Measurements from ENCODE around the gene ULK4.
"Not testable (repeated sequence)": the region's sequence is repeated elsewhere in the genome, so short reads cannot be mapped to it uniquely, and the experiment has no call there.

The ULK4 gene

DNA sequence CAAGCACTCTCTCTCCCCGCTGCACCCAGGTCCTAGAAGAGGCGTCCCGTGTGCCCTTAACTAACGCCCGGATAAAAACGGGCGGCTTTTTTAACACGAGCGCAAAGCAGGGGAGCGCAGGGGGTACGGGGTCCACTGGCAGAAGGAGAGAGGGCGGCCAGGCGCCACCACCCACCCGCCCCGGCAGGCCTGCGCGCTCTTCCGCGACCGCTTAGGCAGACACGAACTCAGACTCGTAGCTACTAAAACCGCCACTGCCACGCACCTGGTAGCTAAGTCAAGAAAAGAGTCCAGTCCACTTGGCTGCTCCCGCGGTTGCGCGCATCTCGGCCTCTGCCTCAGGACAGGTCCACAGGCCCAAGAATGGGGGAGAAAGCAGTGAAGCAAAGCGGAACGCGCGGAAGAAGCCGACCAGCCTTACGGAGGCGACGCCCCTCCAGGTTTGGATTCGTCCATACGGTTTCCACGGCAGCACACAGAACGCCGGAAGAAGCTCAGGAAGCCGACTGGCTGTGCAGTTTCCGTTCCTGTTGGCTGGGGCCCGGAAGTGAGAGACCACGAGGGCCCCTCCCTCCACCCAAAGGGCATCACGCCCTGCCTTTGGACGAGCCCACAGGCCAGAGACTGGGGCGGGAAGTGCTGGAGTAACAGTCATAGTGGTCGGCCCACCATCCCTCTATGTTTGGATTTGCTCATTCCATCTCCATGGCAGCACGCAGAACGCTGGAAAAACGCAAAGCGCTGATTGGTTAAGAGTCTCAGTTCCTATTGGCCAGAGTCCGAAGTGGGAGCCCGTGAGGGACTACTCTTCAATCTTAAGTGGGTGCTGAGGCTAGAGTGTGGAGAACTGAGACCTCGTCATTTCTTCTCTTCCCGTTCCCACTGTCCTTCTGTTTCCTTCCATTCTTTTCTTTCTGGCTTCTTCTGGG is at the start of gene ULK4:
Gene ULK4 (minus strand): TSS at position 353 of the 929 bp plus-strand sequence. CDS start 7,344 bp downstream, outside the sequence.
- H3K27me3 Mint-ChIP-seq: no peaks in the 10 kb centered on the region
- H3K4me3 Mint-ChIP-seq: peak within 1 kb of the TSS; percentile 100
- H3K36me3 Mint-ChIP-seq: no peaks in the 10 kb centered on the region
- no peaks in the 10 kb centered on the region for H3K9me3 Mint-ChIP-seq
- peak within 1 kb of the TSS; percentile 99 for H3K27ac Mint-ChIP-seq
- peaks cover 14% of the 10 kb centered on the region for H3K4me1 Mint-ChIP-seq

DNA sequence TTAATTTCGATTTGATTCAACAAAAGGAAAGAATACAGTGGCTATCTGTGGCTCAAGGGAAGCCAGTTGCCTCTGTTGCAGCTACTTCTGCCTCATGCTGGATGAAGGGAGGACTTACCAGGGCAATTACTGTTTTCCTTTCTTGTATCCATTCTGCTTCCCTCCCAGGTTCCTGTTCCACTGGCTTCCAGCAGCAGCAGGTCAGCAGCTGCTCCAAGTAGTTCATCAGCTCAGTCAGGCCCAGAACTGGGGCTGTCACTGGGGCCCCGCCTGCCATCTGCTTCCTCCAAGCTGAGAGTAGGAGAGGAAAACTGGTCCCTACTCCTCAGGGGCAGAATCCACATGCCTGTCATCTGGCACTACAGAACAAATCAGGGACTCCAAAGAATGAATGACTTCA is 48.6 kb upstream of the ULK4 start:
- Mint-ChIP-seq H3K36me3 (no peaks in the 10 kb centered on the region), H3K27me3 (no peaks in the 10 kb centered on the region), H3K27ac (no peak overlapping the region), H3K4me1 (peaks cover 30% of the 10 kb centered on the region), H3K4me3 (no peak overlapping the region), H3K9me3 (no peaks in the 10 kb centered on the region)

DNA sequence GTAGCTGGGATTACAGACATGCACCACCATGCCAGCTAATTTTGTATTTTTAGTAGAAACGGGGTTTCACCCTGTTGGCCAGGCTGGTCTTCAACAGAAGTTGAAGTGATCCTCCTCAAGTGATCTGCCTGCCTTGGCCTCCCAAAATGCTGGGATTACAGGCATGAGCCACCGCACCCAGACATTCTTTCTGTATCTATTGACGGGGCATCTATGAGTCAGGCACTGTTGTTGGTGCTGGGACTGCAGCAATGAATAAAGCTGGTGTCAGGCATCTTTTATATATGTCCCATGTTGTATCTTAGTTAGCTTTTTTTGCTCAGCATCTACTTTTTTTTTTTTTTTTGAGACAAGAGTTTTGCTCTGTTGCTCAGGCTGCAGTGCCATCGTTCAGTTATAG is 47.6 kb upstream of the ULK4 start:
- H3K4me3 Mint-ChIP-seq: no peak overlapping the region
- H3K4me1 Mint-ChIP-seq: peaks cover 20% of the 10 kb centered on the region
- no peak overlapping the region for H3K27ac Mint-ChIP-seq
- H3K36me3 Mint-ChIP-seq: no peaks in the 10 kb centered on the region
- no peaks in the 10 kb centered on the region for H3K9me3 Mint-ChIP-seq
- H3K27me3 Mint-ChIP-seq: no peaks in the 10 kb centered on the region

DNA sequence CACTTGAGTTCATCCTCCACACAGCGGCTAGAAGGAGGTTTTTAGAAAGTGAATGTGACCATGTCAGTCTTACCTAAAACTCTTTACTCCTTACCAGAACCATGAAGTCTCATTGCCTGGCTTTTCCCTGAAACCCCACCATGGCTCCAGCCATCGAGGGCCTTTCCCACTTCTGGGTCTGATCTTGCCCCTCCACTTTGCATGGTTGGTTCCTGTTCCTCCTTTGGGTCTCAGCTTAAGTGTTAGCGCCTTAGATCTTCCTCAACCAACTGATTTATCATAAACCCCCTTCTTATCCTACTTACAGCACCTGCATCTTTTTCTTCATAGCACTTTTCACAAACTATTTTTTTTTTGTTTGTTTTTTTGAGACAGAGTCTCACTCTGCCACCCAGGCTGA is 45.9 kb upstream of the ULK4 start:
- H3K4me3 Mint-ChIP-seq: no peak overlapping the region
- H3K36me3 Mint-ChIP-seq: no peaks in the 10 kb centered on the region
- no peak overlapping the region for H3K27ac Mint-ChIP-seq
- peaks cover 13% of the 10 kb centered on the region for H3K4me1 Mint-ChIP-seq
- H3K27me3 Mint-ChIP-seq: no peaks in the 10 kb centered on the region
- H3K9me3 Mint-ChIP-seq: no peaks in the 10 kb centered on the region

DNA sequence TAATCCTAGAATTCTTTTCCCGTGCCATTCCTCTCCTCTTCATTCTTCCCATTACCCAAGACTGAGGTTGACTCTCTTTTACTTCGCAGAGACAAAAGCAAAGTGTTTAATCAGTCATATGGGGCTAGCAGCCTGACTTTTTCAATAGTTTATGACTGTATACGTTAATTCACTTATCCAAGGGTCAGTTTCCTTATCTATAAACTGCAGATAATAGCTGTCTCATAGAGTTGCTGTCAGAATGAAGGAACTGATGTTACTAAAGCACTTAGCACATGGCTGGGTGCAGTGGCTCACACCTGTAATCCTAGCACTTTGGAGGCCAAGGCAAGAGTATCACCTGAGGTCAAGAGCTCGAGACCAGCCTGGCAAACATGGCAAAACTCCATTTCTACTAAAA is 43.5 kb upstream of the ULK4 start:
- Mint-ChIP-seq H3K4me3 (no peak overlapping the region), H3K27me3 (no peaks in the 10 kb centered on the region), H3K36me3 (peaks cover 2% of the 10 kb centered on the region), H3K4me1 (no peaks in the 10 kb centered on the region), H3K9me3 (peaks cover 6% of the 10 kb centered on the region), H3K27ac (no peak overlapping the region)

DNA sequence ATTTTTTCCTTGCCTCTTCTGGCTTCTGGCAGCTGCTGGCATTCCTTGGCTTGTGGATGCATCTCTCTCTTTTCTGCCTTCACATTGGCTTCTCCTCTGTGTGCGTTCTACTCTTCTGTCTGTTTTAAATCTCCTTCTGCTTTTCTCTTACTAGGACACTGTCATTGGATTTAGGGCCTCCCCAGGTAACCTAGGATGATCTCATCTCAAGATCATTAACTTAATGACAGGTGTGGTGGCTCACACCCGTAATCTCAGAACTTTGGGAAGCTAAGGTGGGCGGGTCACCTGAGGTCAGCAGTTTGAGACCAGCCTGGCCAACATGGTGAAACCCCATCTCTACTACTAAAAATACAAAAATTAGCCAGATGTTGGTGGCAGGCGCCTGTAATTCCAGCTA is 40.9 kb upstream of the ULK4 start:
- Mint-ChIP-seq H3K27ac (no peak overlapping the region), H3K36me3 (peaks cover 2% of the 10 kb centered on the region), H3K27me3 (no peaks in the 10 kb centered on the region), H3K9me3 (peaks cover 6% of the 10 kb centered on the region), H3K4me1 (no peaks in the 10 kb centered on the region), H3K4me3 (no peak overlapping the region)

DNA sequence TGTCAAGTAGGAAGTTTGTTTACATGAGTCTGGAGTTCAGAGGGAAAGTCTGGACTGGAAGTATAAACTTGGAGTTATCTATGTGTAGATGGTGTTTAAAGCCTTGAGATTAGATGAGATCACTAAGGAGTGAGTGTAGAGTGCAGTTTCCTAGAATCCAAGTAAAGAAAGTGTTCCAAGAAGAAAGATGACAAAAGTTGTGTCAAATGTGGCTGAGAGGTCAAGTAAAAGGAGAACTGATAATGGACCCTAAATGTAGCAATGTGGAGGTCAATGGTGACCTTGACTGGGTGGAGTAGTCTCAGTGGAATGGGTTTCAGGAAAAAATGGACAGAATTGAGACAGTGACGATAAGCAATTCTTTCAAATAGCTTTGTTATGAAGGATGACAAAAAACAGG is 39.9 kb upstream of the ULK4 start:
- Mint-ChIP-seq H3K4me1 (no peaks in the 10 kb centered on the region), H3K9me3 (peaks cover 6% of the 10 kb centered on the region), H3K27ac (no peak overlapping the region), H3K4me3 (no peak overlapping the region), H3K36me3 (peaks cover 2% of the 10 kb centered on the region), H3K27me3 (no peaks in the 10 kb centered on the region)

DNA sequence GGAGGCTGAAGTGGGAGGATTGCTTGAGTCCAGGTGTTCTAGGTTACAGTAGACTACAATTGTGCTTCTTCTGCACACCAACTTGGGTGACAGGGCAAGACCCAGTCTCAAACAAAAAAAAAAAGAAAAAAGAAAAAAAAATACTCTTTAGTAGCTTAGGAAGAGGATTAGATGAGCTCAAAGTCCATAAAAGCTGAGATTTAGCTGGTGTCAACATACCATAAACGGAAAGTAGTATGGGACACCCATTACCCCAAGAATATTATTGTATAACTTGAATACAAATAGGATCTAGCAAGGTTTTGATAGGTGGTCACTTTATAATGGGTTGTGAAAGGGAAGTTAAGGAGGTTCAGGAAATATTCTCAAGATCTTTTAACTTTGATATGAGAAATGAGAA is 38.0 kb upstream of the ULK4 start:
- peaks cover 6% of the 10 kb centered on the region for H3K9me3 Mint-ChIP-seq
- no peaks in the 10 kb centered on the region for H3K4me1 Mint-ChIP-seq
- H3K4me3 Mint-ChIP-seq: no peak overlapping the region
- H3K27me3 Mint-ChIP-seq: no peaks in the 10 kb centered on the region
- H3K36me3 Mint-ChIP-seq: peaks cover 2% of the 10 kb centered on the region
- H3K27ac Mint-ChIP-seq: no peak overlapping the region

DNA sequence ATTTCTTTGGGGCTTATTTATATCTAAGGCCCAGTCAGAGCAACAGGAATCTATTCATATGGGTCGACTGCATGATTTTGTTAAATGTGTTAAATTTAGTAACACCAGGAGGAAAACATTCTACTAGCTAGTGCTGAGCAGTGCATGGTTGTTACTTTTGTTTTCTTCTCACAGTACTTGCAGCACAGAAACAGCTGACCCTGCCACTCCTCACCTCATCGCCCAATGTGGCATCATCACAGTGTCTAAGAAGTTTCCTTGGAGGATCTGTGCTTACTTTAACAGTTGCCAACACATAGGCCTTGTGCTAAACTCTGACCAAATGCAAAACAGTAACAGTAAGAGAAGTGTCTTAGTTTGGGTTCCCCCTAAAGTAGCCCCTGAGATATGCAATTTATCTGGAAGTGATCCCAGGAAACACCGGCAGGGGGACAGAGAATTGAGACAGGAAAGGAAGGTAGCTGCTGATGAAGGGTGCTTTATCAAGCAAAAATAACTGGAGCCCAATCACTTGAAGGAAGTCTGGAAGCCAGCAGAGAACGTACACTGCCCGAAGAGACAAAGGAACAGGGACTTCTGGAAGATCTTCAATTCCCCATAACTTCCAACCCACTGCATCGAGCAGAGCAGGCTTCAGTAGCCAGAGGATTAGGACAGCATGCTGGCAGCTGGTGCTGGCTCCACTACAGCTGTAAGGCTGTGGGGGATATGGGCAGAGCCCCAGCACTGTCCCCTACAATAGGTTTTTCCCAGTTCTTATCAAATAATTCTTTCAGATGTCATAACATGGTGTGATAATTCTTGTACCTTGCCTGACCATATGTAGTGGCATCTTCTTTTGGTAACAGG is 36.0 kb upstream of the ULK4 start:
- Mint-ChIP-seq H3K9me3 (peaks cover 6% of the 10 kb centered on the region), H3K4me1 (no peaks in the 10 kb centered on the region), H3K36me3 (peaks cover 2% of the 10 kb centered on the region), H3K27ac (no peak overlapping the region), H3K4me3 (no peak overlapping the region), H3K27me3 (peaks cover 1% of the 10 kb centered on the region)

DNA sequence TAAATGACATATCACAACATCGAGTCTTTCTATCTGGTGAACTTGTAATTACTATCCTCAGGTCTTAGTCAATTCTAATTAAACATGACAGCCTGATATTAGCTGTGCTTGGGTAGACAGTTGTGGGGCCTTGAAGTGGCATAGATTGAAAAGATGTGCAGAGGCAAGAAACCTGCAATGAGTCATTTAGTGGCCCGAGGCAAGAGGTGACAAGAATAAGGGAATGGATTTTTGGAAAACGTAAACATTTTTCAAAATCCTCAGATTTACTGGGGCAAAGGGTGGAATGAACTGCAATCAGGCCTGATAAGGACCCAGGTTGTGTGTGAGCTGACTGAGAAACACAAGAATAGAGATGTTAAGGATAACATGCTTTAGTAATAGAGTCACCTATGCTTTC is 29.5 kb upstream of the ULK4 start:
- H3K27ac Mint-ChIP-seq: no peak overlapping the region
- H3K4me3 Mint-ChIP-seq: no peak overlapping the region

DNA sequence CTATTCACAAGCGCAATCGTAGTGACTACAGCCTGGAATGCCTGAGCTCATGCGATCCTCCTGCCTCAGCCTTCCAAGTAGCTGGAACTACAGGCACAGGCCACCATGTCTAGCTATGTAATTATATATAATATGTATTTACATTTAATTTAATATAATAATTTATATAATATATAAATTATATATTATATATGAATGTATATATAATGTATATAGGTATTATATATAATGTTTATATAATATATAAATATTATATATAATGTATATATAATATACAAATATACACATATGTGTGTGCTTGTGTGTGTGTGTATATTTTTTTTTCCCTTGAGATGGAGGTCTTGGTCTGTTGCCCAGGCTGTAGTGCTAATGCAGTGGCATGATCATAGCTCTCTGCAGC is 27.6 kb upstream of the ULK4 start:
- Mint-ChIP-seq H3K27me3 (peaks cover 1% of the 10 kb centered on the region), H3K27ac (no peak overlapping the region), H3K9me3 (no peaks in the 10 kb centered on the region), H3K36me3 (no peaks in the 10 kb centered on the region), H3K4me1 (no peaks in the 10 kb centered on the region), H3K4me3 (no peak overlapping the region)

More for the DNA sequence above, 29.5 kb upstream of the ULK4 start:
- Mint-ChIP-seq H3K27me3 (peaks cover 1% of the 10 kb centered on the region), H3K9me3 (no peaks in the 10 kb centered on the region), H3K36me3 (no peaks in the 10 kb centered on the region), H3K4me1 (no peaks in the 10 kb centered on the region)

DNA sequence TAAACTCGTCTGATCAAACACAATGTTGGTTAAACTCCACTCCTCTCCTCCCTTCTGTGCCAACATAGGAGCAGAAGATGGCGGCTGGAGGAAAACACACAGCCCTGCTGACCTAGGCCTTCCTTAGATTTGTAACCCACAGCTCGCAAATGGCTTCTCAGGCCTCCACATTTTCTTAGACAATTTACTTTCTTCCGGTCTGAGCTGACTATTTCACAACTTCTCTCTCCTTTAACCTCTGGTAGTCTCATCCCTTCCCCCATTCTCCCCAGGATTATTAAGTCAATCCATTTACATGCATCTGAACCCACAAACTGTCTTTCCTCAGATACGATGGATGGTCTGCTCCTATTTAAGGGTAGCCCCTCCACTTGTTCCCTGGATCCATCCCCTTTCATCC is 25.7 kb upstream of the ULK4 start:
- no peaks in the 10 kb centered on the region for H3K36me3 Mint-ChIP-seq
- no peak overlapping the region for H3K27ac Mint-ChIP-seq
- no peaks in the 10 kb centered on the region for H3K9me3 Mint-ChIP-seq
- no peaks in the 10 kb centered on the region for H3K4me1 Mint-ChIP-seq
- no peak overlapping the region for H3K4me3 Mint-ChIP-seq
- H3K27me3 Mint-ChIP-seq: no peaks in the 10 kb centered on the region

DNA sequence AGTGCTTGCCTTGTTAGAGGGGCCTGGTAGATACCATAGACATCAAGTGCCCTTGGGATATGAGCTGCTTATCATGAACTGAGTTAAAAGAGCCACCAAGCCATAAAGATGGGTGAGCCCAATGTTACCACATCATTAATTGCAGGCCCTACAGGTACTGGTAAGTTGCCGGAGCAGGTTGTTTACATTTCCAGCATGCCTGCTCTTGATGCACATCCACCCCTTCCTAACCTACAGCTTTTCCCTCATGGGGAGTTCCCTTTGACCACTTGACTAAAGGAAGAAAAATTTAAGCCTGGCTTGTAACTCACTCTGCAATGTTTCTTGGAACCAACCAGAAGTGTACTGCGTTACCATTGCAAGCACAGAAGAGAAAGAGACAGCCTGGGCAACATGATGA is 24.7 kb upstream of the ULK4 start:
- H3K4me3 Mint-ChIP-seq: no peak overlapping the region
- no peak overlapping the region for H3K27ac Mint-ChIP-seq
- no peaks in the 10 kb centered on the region for H3K27me3 Mint-ChIP-seq
- no peaks in the 10 kb centered on the region for H3K36me3 Mint-ChIP-seq
- no peaks in the 10 kb centered on the region for H3K4me1 Mint-ChIP-seq
- H3K9me3 Mint-ChIP-seq: no peaks in the 10 kb centered on the region

DNA sequence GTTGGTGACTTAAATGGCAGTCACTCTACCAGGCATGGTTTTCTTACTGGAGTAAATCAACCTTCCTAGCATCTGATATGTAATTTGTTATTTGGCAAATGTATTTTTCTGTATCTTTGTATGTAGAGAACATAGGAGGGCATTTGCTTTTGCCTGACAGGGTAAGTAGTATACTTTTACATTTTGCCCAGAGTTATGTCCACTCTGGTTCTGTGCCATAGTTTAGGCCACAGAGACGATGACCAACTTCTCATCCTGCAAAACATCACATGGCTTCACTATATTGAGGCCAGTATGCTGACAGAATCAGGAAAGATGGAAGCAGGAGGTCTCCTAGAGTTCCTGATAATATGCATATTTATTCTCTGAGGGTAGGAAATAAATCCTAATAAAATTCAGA is 23.1 kb upstream of the ULK4 start:
- Mint-ChIP-seq H3K27me3 (no peaks in the 10 kb centered on the region), H3K9me3 (no peaks in the 10 kb centered on the region), H3K4me1 (no peaks in the 10 kb centered on the region), H3K4me3 (no peak overlapping the region), H3K27ac (no peak overlapping the region), H3K36me3 (peaks cover 1% of the 10 kb centered on the region)

DNA sequence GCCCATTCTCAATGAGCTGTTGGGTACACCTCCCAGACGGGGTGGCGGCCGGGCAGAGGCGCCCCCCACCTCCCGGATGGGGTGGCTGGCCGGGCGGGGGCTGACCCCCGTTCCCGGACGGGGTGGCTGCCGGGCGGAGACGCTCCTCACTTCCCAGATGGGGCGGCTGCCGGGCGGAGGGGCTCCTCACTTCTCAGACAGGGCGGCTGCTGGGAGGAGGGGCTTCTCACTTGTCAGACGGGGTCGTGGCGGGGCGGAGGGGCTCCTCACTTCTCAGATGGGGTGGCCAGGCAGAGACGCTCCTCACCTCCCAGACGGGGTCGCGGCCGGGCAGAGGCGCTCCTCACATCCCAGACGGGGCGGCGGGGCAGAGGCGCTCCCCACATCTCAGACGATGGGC is 21.2 kb upstream of the ULK4 start:
- not testable (repeated sequence) for H3K36me3 Mint-ChIP-seq, H3K27me3 Mint-ChIP-seq, H3K27ac Mint-ChIP-seq, H3K4me3 Mint-ChIP-seq, H3K9me3 Mint-ChIP-seq, H3K4me1 Mint-ChIP-seq

DNA sequence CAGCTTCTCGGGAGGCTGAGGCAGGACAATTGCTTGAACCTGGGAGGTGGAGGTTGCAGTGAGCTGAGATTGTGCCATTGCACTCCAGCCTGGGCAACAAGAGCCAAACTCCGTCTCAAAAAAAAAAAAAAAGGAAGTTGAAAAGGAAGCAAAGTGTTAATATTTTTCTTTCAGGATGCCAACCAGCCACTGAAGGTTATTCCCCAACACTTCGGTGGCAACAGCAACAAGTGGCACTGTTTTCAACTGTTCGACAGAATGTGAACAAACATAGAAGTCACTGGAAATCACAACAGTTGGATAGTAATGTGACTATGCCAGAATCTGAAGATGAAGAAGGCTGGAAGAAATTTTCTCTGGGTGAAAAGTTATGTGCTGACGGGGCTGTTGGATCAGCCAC is 15.5 kb upstream of the ULK4 start:
- not testable (repeated sequence) for H3K27ac Mint-ChIP-seq, H3K27me3 Mint-ChIP-seq

More for the DNA sequence above, 15.5 kb upstream of the ULK4 start:
- not testable (repeated sequence) for H3K9me3 Mint-ChIP-seq, H3K4me3 Mint-ChIP-seq, H3K36me3 Mint-ChIP-seq, H3K4me1 Mint-ChIP-seq
